GM23338 (cell line): ENCODE results near the gene ADGRD1. TPM values are rescaled to one million over a fixed set of nuclear protein-coding genes. Genes with fewer than 3 reads are reported as not detected.

ENCODE experiments used
- ATAC-seq: fragments of 200-7000 bp; cut with Tn5 transposase; 3 replicates; pipeline ENCODE4 v1.9.1; 2020
- DNase-seq: peaks from one replicate; pipeline ENCODE4 v3.0.0-alpha.2; 2015; ENCODE audit warnings: low spot score
- H2AFZ ChIP-seq: fragments of 200-600 bp; sonication (generic); 2 replicates; pipeline ENCODE4 v1.8.0; 2016; ENCODE audit warnings: antibody characterized with exemption, mild to moderate bottlenecking, moderate library complexity
- H3F3A ChIP-seq: fragments of 200-600 bp; sonication (generic); replicated peaks from 2 replicates; pipeline ENCODE4 v1.8.0; 2017; ENCODE audit warnings: antibody characterized with exemption, mixed run types, low read depth
- H3K27ac ChIP-seq: fragments of 200-600 bp; sonication (generic); 2 replicates; pipeline ENCODE4 v1.6.1; 2016; ENCODE audit warnings: low read depth
- H3K27me3 ChIP-seq: fragments of 200-600 bp; sonication (generic); 2 replicates; pipeline ENCODE4 v1.8.0; 2016; ENCODE audit warnings: mild to moderate bottlenecking, mixed run types, moderate library complexity; ENCODE audit not compliant: insufficient read depth
- H3K36me3 ChIP-seq: fragments of 200-600 bp; sonication (generic); 2 replicates; pipeline ENCODE4 v1.8.0; 2016; ENCODE audit warnings: mild to moderate bottlenecking; ENCODE audit not compliant: insufficient read depth
- H3K4me1 ChIP-seq: fragments of 200-600 bp; sonication (generic); 2 replicates; pipeline ENCODE4 v1.8.0; 2016; ENCODE audit warnings: mild to moderate bottlenecking, moderate library complexity; ENCODE audit not compliant: insufficient read depth
- H3K4me2 ChIP-seq: fragments of 200-600 bp; sonication (generic); 2 replicates; pipeline ENCODE4 v1.7.1; 2017; ENCODE audit warnings: mixed run types
- H3K4me3 ChIP-seq: fragments of 200-600 bp; sonication (generic); 2 replicates; pipeline ENCODE4 v1.6.1; 2016; ENCODE audit warnings: mixed run types
- H3K79me2 ChIP-seq: fragments of 200-600 bp; sonication (generic); replicated peaks from 2 replicates; pipeline ENCODE4 v1.8.0; 2017; ENCODE audit warnings: mild to moderate bottlenecking; ENCODE audit not compliant: insufficient read depth
- H3K9me2 ChIP-seq: fragments of 200-600 bp; sonication (generic); 2 replicates; pipeline ENCODE4 v1.8.0; 2017; ENCODE audit not compliant: insufficient read depth
- H4K20me1 ChIP-seq: fragments of 200-600 bp; sonication (generic); replicated peaks from 2 replicates; pipeline ENCODE4 v1.8.0; 2017; ENCODE audit warnings: mild to moderate bottlenecking; ENCODE audit not compliant: insufficient read depth
- H3K27ac Mint-ChIP-seq: 2 replicates; pipeline ENCODE4 v1.8.0; 2020; ENCODE audit warnings: inconsistent platforms, mild to moderate bottlenecking, moderate library complexity, mixed read lengths
- H3K27me3 Mint-ChIP-seq: 3 replicates; pipeline ENCODE4 v1.8.0; 2022; ENCODE audit warnings: low read depth, mild to moderate bottlenecking, moderate library complexity, mixed read lengths, inconsistent platforms; ENCODE audit not compliant: insufficient read depth, poor library complexity
- H3K36me3 Mint-ChIP-seq: 3 replicates; pipeline ENCODE4 v1.8.0; 2021; ENCODE audit warnings: low read depth, mild to moderate bottlenecking, inconsistent platforms, moderate library complexity, mixed read lengths
- H3K4me1 Mint-ChIP-seq: 3 replicates; pipeline ENCODE4 v1.8.0; 2020; ENCODE audit warnings: mild to moderate bottlenecking, inconsistent platforms, mixed read lengths
- H3K4me3 Mint-ChIP-seq: 3 replicates; pipeline ENCODE4 v1.8.0; 2021; ENCODE audit warnings: moderate library complexity, mild to moderate bottlenecking, inconsistent platforms, mixed read lengths
- H3K9me3 Mint-ChIP-seq: 3 replicates; pipeline ENCODE4 v1.8.0; 2020; ENCODE audit warnings: moderate library complexity, mild to moderate bottlenecking, inconsistent platforms, mixed read lengths
- CREB1 ChIP-seq: fragments of 250-450 bp; sonication (Bioruptor Pico); IDR thresholded peaks from 2 replicates; pipeline ENCODE4 v1.5.0; 2020; ENCODE audit warnings: low read depth, mild to moderate bottlenecking, moderate library complexity
- CTCF ChIP-seq, 2 experiments: fragments of 200-600 bp in 1 of 2; sonication (generic) in 1 of 2; conservative IDR thresholded peaks; 2 replicates each; pipeline versions ENCODE4 v1.5.1 to v1.6.1; 2016 to 2017; ENCODE audit warnings: antibody characterized with exemption in 2 of 2, low read depth in 2 of 2, mild to moderate bottlenecking in 2 of 2, moderate library complexity in 1 of 2
- EZH2 ChIP-seq: fragments of 200-600 bp; sonication (generic); IDR thresholded peaks from one replicate; pipeline ENCODE4 v1.8.0; 2017; ENCODE audit warnings: antibody characterized with exemption, mild to moderate bottlenecking, low read depth; ENCODE audit not compliant: unreplicated experiment
- EZH2phosphoT487 ChIP-seq: fragments of 200-600 bp; sonication (generic); IDR thresholded peaks from one replicate; pipeline ENCODE4 v1.8.1; 2018; ENCODE audit warnings: antibody characterized with exemption; ENCODE audit not compliant: unreplicated experiment
- JUNB ChIP-seq: IDR thresholded peaks from one replicate; pipeline ENCODE4 v1.6.1; 2016; ENCODE audit warnings: antibody characterized with exemption; ENCODE audit not compliant: unreplicated experiment
- NANOG ChIP-seq: IDR thresholded peaks from 2 replicates; pipeline ENCODE4 v1.6.1; 2016; ENCODE audit warnings: antibody characterized with exemption, borderline replicate concordance
- POLR2AphosphoS5 ChIP-seq: IDR thresholded peaks from 2 replicates; pipeline ENCODE4 v1.6.1; 2016; ENCODE audit warnings: antibody characterized with exemption, low read depth
- REST ChIP-seq: IDR thresholded peaks from one replicate; pipeline ENCODE4 v1.6.1; 2018; ENCODE audit warnings: antibody characterized with exemption; ENCODE audit not compliant: unreplicated experiment
- STAT1 ChIP-seq: IDR thresholded peaks from one replicate; pipeline ENCODE4 v1.6.1; 2016; ENCODE audit warnings: antibody characterized with exemption; ENCODE audit not compliant: unreplicated experiment
- ZNF114 ChIP-seq: fragments of 250-450 bp; sonication (Bioruptor Pico); IDR thresholded peaks from 2 replicates; pipeline ENCODE4 v1.5.0; 2020; ENCODE audit warnings: mild to moderate bottlenecking, moderate library complexity
- ZNF331 ChIP-seq: fragments of 250-450 bp; sonication (Bioruptor Pico); IDR thresholded peaks from 2 replicates; pipeline ENCODE4 v1.5.0; 2020; ENCODE audit warnings: low read depth, mild to moderate bottlenecking, moderate library complexity
- ZNF462 ChIP-seq: fragments of 250-450 bp; sonication (Bioruptor Pico); IDR thresholded peaks from 2 replicates; pipeline ENCODE4 v1.5.0; 2020; ENCODE audit warnings: mild to moderate bottlenecking, moderate library complexity
- polyA plus RNA-seq: library from polyadenylated mRNA; unstranded; fragments of >200 nt; fragmentation: Nextera tagmentation; extraction: Ambion mirVana; gene quantifications from 2 replicates; pipeline ENCODE4 v1.2.1, GENCODE V29; 2016
- total RNA-seq: library from RNA; depleted of rRNA; stranded (reverse); fragments of >200 nt; shearing (Covaris generic); gene quantifications from 2 replicates; pipeline ENCODE4 v1.2.3, GENCODE V29; 2014

The ADGRD1 gene
- total and polyA plus RNA-seq, 2 experiments from 2014 or later = 1.4 TPM; not detected in 1

GRCh38 chr12:130949806-130950205 is 3.9 kb upstream of the ADGRD1 start:
- ATAC-seq (no peak), DNase-seq (no peak)
- peaks cover 43% of the 10 kb centered on the region for H3K4me1 Mint-ChIP-seq
- H3K9me2 ChIP-seq = peaks cover 9% of the 10 kb centered on the region
- peaks cover 28% of the 10 kb centered on the region for H3K36me3 Mint-ChIP-seq
- no peak overlapping the region for H3K4me3 Mint-ChIP-seq
- H2AFZ ChIP-seq = no peak overlapping the region
- no peak overlapping the region for H3K4me3 ChIP-seq
- TF ChIP-seq ZNF462 (CRISPR knock-in tag) = no peak
- TF ChIP-seq CREB1 (CRISPR knock-in tag) = no peak
- no peak for TF ChIP-seq NANOG
- no peak for TF ChIP-seq ZNF114 (CRISPR knock-in tag)
- TF ChIP-seq REST = no peak
- no peak for TF ChIP-seq EZH2
- no peak for TF ChIP-seq CTCF (conservative IDR thresholded peaks at IDR 0.05; ENCODE audit: low read depth in 2 of 2)
- no peak for TF ChIP-seq JUNB
- no peak for TF ChIP-seq STAT1
- TF ChIP-seq EZH2phosphoT487 = no peak
- TF ChIP-seq POLR2AphosphoS5 = no peak
- no peak for TF ChIP-seq ZNF331 (CRISPR knock-in tag)
- H3K36me3 ChIP-seq = no peaks in the 10 kb centered on the region
- no peak overlapping the region for H3K27ac Mint-ChIP-seq
- H3K27ac ChIP-seq = no peak overlapping the region
- H3K4me1 ChIP-seq = peaks cover 25% of the 10 kb centered on the region
- no peaks in the 10 kb centered on the region for H3K79me2 ChIP-seq
- H3K27me3 ChIP-seq = no peaks in the 10 kb centered on the region
- H3K9me3 Mint-ChIP-seq = peaks cover 33% of the 10 kb centered on the region
- no peaks in the 10 kb centered on the region for H4K20me1 ChIP-seq
- peaks cover 23% of the 10 kb centered on the region for H3K27me3 Mint-ChIP-seq
- H3F3A ChIP-seq = no peaks in the 10 kb centered on the region
- no peak overlapping the region for H3K4me2 ChIP-seq
